IMR-90 (cell line): Measurements from ENCODE around the gene QRFP. TPM values are rescaled to one million over a fixed set of nuclear protein-coding genes. Genes with fewer than 3 reads are reported as not detected.
"Not testable (repeated sequence)": the region's sequence is repeated elsewhere in the genome, so short reads cannot be mapped to it uniquely, and the experiment has no call there.

ENCODE experiments used
- ATAC-seq: fragments of 200-7000 bp; cut with Tn5 transposase; 2 replicates; pipeline ENCODE4 v1.9.1; 2020; ENCODE audit warnings: low read depth, mild to moderate bottlenecking, moderate library complexity
- BruUV-seq: library from RNA; stranded (reverse); fragments of 400-500 nt; replicated peaks from 2 replicates; lab custom pipeline; 2021; lab: Mats Ljungman, UMichigan
- CTCF ChIA-PET: fragments of 300-600 bp; formaldehyde crosslinking; extraction: SDS; loops from one replicate; lab custom pipeline; 2021; ENCODE audit warnings: antibody characterized with exemption; lab: Yijun Ruan, JAX
- POLR2A ChIA-PET: fragments of 300-600 bp; sonication (Branson Sonifier 250); formaldehyde crosslinking; loops from one replicate; lab custom pipeline; 2022; ENCODE audit warnings: antibody characterized with exemption; ENCODE audit not compliant: unreplicated experiment; lab: Charles Lee
- DNase-seq: peaks from one replicate; pipeline ENCODE4 v3.0.0; 2013
- H2AFZ ChIP-seq: replicated peaks from 2 replicates; pipeline ENCODE3; 2013; ENCODE audit warnings: low read length, mild to moderate bottlenecking; ENCODE audit not compliant: poor library complexity
- H2AK5ac ChIP-seq: 2 replicates; pipeline ENCODE4 v1.6.1; 2013; ENCODE audit warnings: low read depth, low read length, inconsistent platforms
- H2AK9ac ChIP-seq: replicated peaks from 2 replicates; pipeline ENCODE3; 2013; ENCODE audit warnings: mild to moderate bottlenecking, low read depth, low read length, moderate library complexity; ENCODE audit not compliant: poor library complexity
- H2BK120ac ChIP-seq: 2 replicates; pipeline ENCODE4 v1.6.1; 2013; ENCODE audit warnings: low read depth, low read length, inconsistent platforms
- H2BK15ac ChIP-seq: 3 replicates; pipeline ENCODE4 v1.6.1; 2013; ENCODE audit warnings: low read depth, low read length, inconsistent platforms
- H2BK20ac ChIP-seq: 2 replicates; pipeline ENCODE4 v1.6.1; 2013; ENCODE audit warnings: low read depth, mild to moderate bottlenecking, inconsistent platforms, low read length, moderate library complexity
- H2BK5ac ChIP-seq: 2 replicates; pipeline ENCODE4 v1.6.1; 2013; ENCODE audit warnings: mild to moderate bottlenecking, low read depth, low read length, inconsistent platforms; ENCODE audit not compliant: poor library complexity, severe bottlenecking
- H3K14ac ChIP-seq: replicated peaks from 2 replicates; pipeline ENCODE4 v1.6.1; 2013; ENCODE audit warnings: low read depth, low read length, inconsistent platforms
- H3K18ac ChIP-seq: 2 replicates; pipeline ENCODE4 v1.6.1; 2013; ENCODE audit warnings: low read depth, low read length, control low read depth
- H3K23ac ChIP-seq: 2 replicates; pipeline ENCODE4 v1.6.1; 2013; ENCODE audit warnings: low read depth, low read length, inconsistent platforms
- H3K27ac ChIP-seq: 2 replicates; pipeline ENCODE4 v1.5.1; 2013; ENCODE audit warnings: mild to moderate bottlenecking, control low read depth, low read length; ENCODE audit not compliant: insufficient read depth
- H3K27me3 ChIP-seq: 2 replicates; pipeline ENCODE4 v1.6.1; 2013; ENCODE audit warnings: low read length; ENCODE audit not compliant: control insufficient read depth, insufficient read depth
- H3K36me3 ChIP-seq: 2 replicates; pipeline ENCODE4 v1.6.1; 2013; ENCODE audit warnings: low read length, mixed read lengths; ENCODE audit not compliant: control insufficient read depth, insufficient read depth
- H3K4ac ChIP-seq: 2 replicates; pipeline ENCODE4 v1.6.1; 2013; ENCODE audit warnings: low read depth, low read length, inconsistent platforms
- H3K4me1 ChIP-seq: 2 replicates; pipeline ENCODE4 v1.6.1; 2013; ENCODE audit warnings: low read length, mixed read lengths; ENCODE audit not compliant: control insufficient read depth, insufficient read depth
- H3K4me2 ChIP-seq: 2 replicates; pipeline ENCODE4 v1.6.1; 2013; ENCODE audit warnings: low read depth, mild to moderate bottlenecking, control low read depth, low read length, moderate library complexity
- H3K4me3 ChIP-seq: 2 replicates; pipeline ENCODE4 v1.5.1; 2013; ENCODE audit warnings: low read depth, mild to moderate bottlenecking, control low read depth, low read length, moderate library complexity; ENCODE audit not compliant: insufficient read depth
- H3K56ac ChIP-seq: 2 replicates; pipeline ENCODE4 v1.6.1; 2013; ENCODE audit warnings: low read length, inconsistent platforms; ENCODE audit not compliant: insufficient read depth; ENCODE audit errors: extremely low read depth
- H3K79me1 ChIP-seq, 2 experiments: 2 replicates each; pipeline ENCODE4 v1.6.1; 2013; ENCODE audit warnings: low read length in 2 of 2, inconsistent platforms in 1 of 2, low read depth in 1 of 2
- H3K9ac ChIP-seq: 2 replicates; pipeline ENCODE4 v1.6.1; 2013; ENCODE audit warnings: low read depth, low read length, control low read depth
- H3K9me1 ChIP-seq: 2 replicates; pipeline ENCODE4 v1.6.1; 2013; ENCODE audit warnings: low read length, inconsistent platforms; ENCODE audit not compliant: insufficient read depth
- H3K9me3 ChIP-seq: 2 replicates; pipeline ENCODE4 v1.6.1; 2013; ENCODE audit warnings: low read length; ENCODE audit not compliant: control insufficient read depth, insufficient read depth
- H4K20me1 ChIP-seq: 2 replicates; pipeline ENCODE4 v1.6.1; 2013; ENCODE audit warnings: low read length, inconsistent platforms; ENCODE audit not compliant: insufficient read depth
- H4K5ac ChIP-seq: 2 replicates; pipeline ENCODE4 v1.6.1; 2013; ENCODE audit warnings: mild to moderate bottlenecking, low read depth, low read length, control low read depth
- H4K8ac ChIP-seq, 2 experiments: 2 replicates each; pipeline ENCODE4 v1.6.1; 2013; ENCODE audit warnings: low read depth in 2 of 2, low read length in 2 of 2, control low read depth in 1 of 2, inconsistent platforms in 1 of 2
- H4K91ac ChIP-seq: 2 replicates; pipeline ENCODE4 v1.6.1; 2013; ENCODE audit warnings: low read depth, low read length, inconsistent platforms; ENCODE audit not compliant: insufficient read depth
- WGBS, 2 experiments: methylation state at CpG; one replicate each; pipeline versions ENCODE4 v1.1.5 to v1.1.7; 2013; ENCODE audit warnings: missing lambda C conversion rate in 2 of 2; ENCODE audit not compliant: insufficient read length in 1 of 2; ENCODE audit errors: extremely low coverage in 2 of 2; 5-methylcytosine and 5-hydroxymethylcytosine counted together
- dilution Hi-C: fragments of 300-500 bp; cut with HindIII; formaldehyde crosslinking; loops from one replicate; pipeline ENCODE4 v1.14.3; 2018; ENCODE audit warnings: low sequenced_read_pairs; ENCODE audit not compliant: unreplicated experiment
- in situ Hi-C: fragments of 300-500 bp; cut with MboI; formaldehyde crosslinking; loops from 3 replicates; pipeline ENCODE4 v1.14.3; 2019; ENCODE audit warnings: low sequenced_read_pairs, inconsistent platforms, mixed read lengths
- intact Hi-C: fragments of 100-400 bp; cut with micrococcal nuclease; formaldehyde crosslinking; loops from 2 replicates; pipeline ENCODE4 v1.10.0; 2022
- polyA plus RNA-seq, 3 experiments: library from polyadenylated mRNA; depleted of rRNA; stranded (reverse); fragments of >200 nt; gene quantifications; 2 replicates each; pipeline ENCODE4 v1.2.3, GENCODE V29; 2012; ENCODE audit warnings: low replicate concordance in 1 of 3
- total RNA-seq: library from RNA; depleted of rRNA; stranded (reverse); fragments of >200 nt; gene quantifications from 2 replicates; pipeline ENCODE4 v1.2.3, GENCODE V29; 2012

The QRFP gene
- total and polyA plus RNA-seq, 2 of the 4 experiments (the other 2 are of a cell fraction), result not detected

- H3K9me1 ChIP-seq, H2BK120ac ChIP-seq, H3K56ac ChIP-seq, H2AK5ac ChIP-seq, H3K9ac ChIP-seq, H3K4me2 ChIP-seq, H2AFZ ChIP-seq, BruUV-seq, H3K4ac ChIP-seq, POLR2A ChIA-PET, H4K20me1 ChIP-seq, H2BK20ac ChIP-seq, ATAC-seq, dilution Hi-C loops, H3K23ac ChIP-seq, H3K4me3 ChIP-seq, H3K27ac ChIP-seq, H4K5ac ChIP-seq, H2BK15ac ChIP-seq, DNase-seq, H2BK5ac ChIP-seq, H3K18ac ChIP-seq, H2AK9ac ChIP-seq, in situ Hi-C loops, H3K27me3 ChIP-seq, H3K36me3 ChIP-seq, H4K91ac ChIP-seq, H3K79me1 ChIP-seq, H3K4me1 ChIP-seq, intact Hi-C loops, H3K9me3 ChIP-seq, H4K8ac ChIP-seq, H3K14ac ChIP-seq: not testable (repeated sequence)
- CTCF ChIA-PET, result interaction anchor here (0.7 kb wide), 1 partner anchor 706 kb away, joined by 3 read pairs; no protein-coding TSS in a partner anchor
- 100% methylated on average over 5 of the region's 27 CpGs; no CpG with 5 or more reads in 1 of the 2 experiments for WGBS, 2 experiments
These were observed 13.4 kb upstream of the QRFP start for GRCh38 chr9:130910041-130910440.
